Peyer's patch (tissue), 4 donors: Measurements from ENCODE around the gene PDGFD. TPM values are rescaled to one million over a fixed set of nuclear protein-coding genes. Genes with fewer than 3 reads are reported as not detected.

Experiments used
- DNase-seq, 3 donors: peaks; one replicate each; pipeline ENCODE4 v3.0.0-alpha.2; 2017 to 2019
- H3K27ac ChIP-seq, 4 donors: fragments of 200-600 bp; sonication (generic); one replicate each; pipeline ENCODE4 v1.5.1; 2016 to 2019
- H3K27me3 ChIP-seq, 2 donors: fragments of 200-600 bp; sonication (generic); one replicate each; pipeline ENCODE4 v1.5.1; 2019
- H3K36me3 ChIP-seq, 3 donors: fragments of 200-600 bp; sonication (generic); one replicate each; pipeline ENCODE4 v1.5.1; 2016 to 2019
- H3K4me1 ChIP-seq, 4 donors: fragments of 200-600 bp; sonication (generic); one replicate each; pipeline ENCODE4 v1.5.1; 2016 to 2019
- H3K4me3 ChIP-seq, 4 donors: fragments of 200-600 bp; sonication (generic); 1 replicate in 3 of 4; 2 replicates in 1 of 4; pipeline ENCODE4 v1.5.1; 2016 to 2019; ENCODE audit warnings: mild to moderate bottlenecking in 1 of 4
- H3K9me3 ChIP-seq, 4 donors: fragments of 200-600 bp; sonication (generic); one replicate each; pipeline ENCODE4 v1.5.1; 2016 to 2019; ENCODE audit warnings: mild to moderate bottlenecking in 1 of 4
- POLR2A ChIP-seq, 2 donors: fragments of 450-650 bp; IDR thresholded peaks; one replicate each; pipeline ENCODE4 v1.5.1; 2017; ENCODE audit warnings: antibody characterized with exemption in 2 of 2, mild to moderate bottlenecking in 2 of 2, moderate library complexity in 2 of 2
- total RNA-seq, 4 donors: library from RNA; depleted of rRNA; stranded (reverse); fragments of >200 nt; gene quantifications; one replicate each; pipeline ENCODE4 v1.1.0, GENCODE V29; 2016
- TF ChIP-seq, protein P1 (sequence below), 6 experiments: fragments of 450-650 bp in 4 of 6; fragments of 200-600 bp in 2 of 6; sonication (generic) in 1 of 6; IDR thresholded peaks; one replicate each; pipeline ENCODE4 v1.5.1; 2017 to 2019; ENCODE audit warnings: antibody characterized with exemption in 6 of 6, mild to moderate bottlenecking in 3 of 6, moderate library complexity in 1 of 6

The PDGFD gene
- total RNA-seq, 4 donors from 2014 or later = 0.83 to 1.9 (median 1.7) TPM

DNA sequence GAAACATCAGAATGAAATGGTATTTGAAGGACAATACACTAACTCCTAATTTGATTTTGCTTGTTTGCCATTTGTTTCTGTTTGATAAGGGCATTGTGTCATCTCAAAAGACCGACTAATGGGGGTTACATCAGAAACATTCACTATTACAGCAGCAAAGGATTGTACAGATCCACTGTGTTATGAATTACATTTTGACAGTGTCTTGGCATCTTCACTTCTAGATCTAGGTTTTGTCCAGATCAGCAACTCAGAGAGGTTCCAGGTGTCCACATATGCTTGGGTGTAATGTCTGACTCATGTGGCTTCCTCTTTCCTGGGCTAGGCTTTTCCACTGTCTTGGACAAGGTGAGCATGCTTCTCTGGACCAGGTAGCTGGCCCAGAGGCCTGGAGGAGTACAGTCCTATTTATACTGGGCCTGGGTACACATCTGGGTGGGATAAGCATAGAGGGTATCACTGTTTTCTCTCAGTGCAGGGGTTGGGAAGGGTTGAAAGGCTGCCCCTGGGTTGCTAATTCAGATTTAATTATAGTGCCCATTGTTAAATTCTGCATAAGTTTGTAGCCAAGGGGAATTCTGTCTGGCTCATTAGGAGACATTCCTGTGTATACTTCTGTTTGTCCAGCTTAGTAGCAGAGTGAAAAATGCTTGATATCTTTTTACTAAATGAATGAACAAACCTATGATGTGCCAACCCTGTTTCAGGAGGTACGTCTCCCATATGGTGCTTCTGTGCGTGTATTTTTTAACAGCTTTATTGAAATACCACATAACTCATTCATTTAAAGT lies 103.7 kb downstream of the PDGFD start:
- Histone ChIP-seq H3K4me1 (no peaks in the 10 kb centered on the region), H3K9me3 (no peaks in the 10 kb centered on the region), H3K36me3 (no peaks in the 10 kb centered on the region), H3K27ac (no peak overlapping the region), H3K27me3 (no peaks in the 10 kb centered on the region), H3K4me3 (no peak overlapping the region)
- TF ChIP-seq POLR2A (IDR thresholded peaks at IDR 0.05) = no peak
- TF ChIP-seq, protein P1, sequence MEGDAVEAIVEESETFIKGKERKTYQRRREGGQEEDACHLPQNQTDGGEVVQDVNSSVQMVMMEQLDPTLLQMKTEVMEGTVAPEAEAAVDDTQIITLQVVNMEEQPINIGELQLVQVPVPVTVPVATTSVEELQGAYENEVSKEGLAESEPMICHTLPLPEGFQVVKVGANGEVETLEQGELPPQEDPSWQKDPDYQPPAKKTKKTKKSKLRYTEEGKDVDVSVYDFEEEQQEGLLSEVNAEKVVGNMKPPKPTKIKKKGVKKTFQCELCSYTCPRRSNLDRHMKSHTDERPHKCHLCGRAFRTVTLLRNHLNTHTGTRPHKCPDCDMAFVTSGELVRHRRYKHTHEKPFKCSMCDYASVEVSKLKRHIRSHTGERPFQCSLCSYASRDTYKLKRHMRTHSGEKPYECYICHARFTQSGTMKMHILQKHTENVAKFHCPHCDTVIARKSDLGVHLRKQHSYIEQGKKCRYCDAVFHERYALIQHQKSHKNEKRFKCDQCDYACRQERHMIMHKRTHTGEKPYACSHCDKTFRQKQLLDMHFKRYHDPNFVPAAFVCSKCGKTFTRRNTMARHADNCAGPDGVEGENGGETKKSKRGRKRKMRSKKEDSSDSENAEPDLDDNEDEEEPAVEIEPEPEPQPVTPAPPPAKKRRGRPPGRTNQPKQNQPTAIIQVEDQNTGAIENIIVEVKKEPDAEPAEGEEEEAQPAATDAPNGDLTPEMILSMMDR (IDR thresholded peaks at IDR 0.05) = no peak
- DNase-seq = no peak

DNA sequence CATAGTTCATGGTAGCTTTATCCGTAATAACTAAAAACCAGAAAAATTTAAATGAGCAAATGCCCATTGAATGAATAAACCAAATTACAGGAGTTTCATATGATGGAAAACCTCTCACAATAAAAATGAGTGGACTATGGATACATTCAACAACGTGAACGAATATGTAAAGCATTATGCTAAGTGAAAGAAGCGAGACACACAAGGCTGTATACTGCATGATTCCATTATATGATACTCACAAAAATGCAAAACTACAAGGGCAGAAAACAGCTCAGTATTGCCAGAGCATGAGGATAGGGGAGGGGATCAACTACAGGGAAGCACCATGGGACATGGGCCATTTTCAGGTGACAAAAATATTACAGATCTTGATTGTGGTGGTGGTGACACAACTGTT lies 105.3 kb downstream of the PDGFD start:
- Histone ChIP-seq H3K27ac (no peak overlapping the region), H3K4me1 (no peaks in the 10 kb centered on the region), H3K36me3 (no peaks in the 10 kb centered on the region), H3K27me3 (no peaks in the 10 kb centered on the region), H3K9me3 (no peaks in the 10 kb centered on the region), H3K4me3 (no peak overlapping the region)
- DNase-seq = no peak
- TF ChIP-seq POLR2A (IDR thresholded peaks at IDR 0.05) = no peak
- TF ChIP-seq, protein P1 (IDR thresholded peaks at IDR 0.05) = no peak

DNA sequence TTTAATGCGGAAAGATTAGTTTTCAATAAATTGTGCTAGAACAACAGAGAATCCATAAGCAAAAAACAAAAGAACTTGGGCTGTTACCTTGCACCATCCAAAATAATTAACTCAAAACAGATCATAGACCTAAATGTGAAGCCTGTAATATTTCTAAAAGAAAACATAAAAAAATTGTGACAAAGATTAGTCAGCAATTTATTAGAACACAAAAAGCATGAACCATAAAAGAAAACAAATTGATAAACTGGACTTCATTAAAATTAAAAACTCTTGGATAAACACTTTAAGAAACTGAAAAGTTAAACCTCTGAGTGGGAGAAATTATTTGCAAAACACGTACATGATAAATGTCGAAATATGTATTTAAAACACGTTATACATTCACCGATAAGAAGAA lies 106.0 kb downstream of the PDGFD start:
- H3K27ac ChIP-seq = no peak overlapping the region
- no peaks in the 10 kb centered on the region for H3K9me3 ChIP-seq
- H3K4me3 ChIP-seq = no peak overlapping the region
- no peaks in the 10 kb centered on the region for H3K36me3 ChIP-seq
- no peak for TF ChIP-seq POLR2A (IDR thresholded peaks at IDR 0.05)
- TF ChIP-seq, protein P1 (IDR thresholded peaks at IDR 0.05) = no peak
- no peaks in the 10 kb centered on the region for H3K4me1 ChIP-seq
- DNase-seq = no peak
- H3K27me3 ChIP-seq = no peaks in the 10 kb centered on the region

DNA sequence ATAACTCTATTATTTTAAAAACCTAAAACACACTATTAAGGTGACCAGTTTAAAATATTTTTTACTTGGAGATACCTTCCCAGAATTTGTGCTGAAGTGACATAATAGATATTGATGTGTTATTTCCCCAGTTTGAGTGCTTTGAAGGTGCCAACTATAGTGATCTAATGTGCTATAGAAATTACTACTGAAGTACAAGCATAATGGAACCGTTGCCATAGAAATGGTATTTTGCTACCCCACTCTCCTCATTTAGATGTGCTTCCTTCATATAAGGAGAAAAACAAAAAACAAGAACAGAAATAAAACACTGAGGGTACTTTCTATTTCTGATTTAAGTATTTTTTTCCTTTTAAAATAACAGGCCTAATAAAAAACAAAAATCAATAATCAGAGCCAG lies 108.4 kb downstream of the PDGFD start:
- no peak for TF ChIP-seq POLR2A (IDR thresholded peaks at IDR 0.05)
- TF ChIP-seq, protein P1 (IDR thresholded peaks at IDR 0.05) = no peak
- no peak overlapping the region for H3K4me3 ChIP-seq
- H3K27me3 ChIP-seq = no peaks in the 10 kb centered on the region
- DNase-seq = no peak
- no peaks in the 10 kb centered on the region for H3K4me1 ChIP-seq
- H3K27ac ChIP-seq = no peak overlapping the region
- H3K36me3 ChIP-seq = no peaks in the 10 kb centered on the region
- no peaks in the 10 kb centered on the region for H3K9me3 ChIP-seq

DNA sequence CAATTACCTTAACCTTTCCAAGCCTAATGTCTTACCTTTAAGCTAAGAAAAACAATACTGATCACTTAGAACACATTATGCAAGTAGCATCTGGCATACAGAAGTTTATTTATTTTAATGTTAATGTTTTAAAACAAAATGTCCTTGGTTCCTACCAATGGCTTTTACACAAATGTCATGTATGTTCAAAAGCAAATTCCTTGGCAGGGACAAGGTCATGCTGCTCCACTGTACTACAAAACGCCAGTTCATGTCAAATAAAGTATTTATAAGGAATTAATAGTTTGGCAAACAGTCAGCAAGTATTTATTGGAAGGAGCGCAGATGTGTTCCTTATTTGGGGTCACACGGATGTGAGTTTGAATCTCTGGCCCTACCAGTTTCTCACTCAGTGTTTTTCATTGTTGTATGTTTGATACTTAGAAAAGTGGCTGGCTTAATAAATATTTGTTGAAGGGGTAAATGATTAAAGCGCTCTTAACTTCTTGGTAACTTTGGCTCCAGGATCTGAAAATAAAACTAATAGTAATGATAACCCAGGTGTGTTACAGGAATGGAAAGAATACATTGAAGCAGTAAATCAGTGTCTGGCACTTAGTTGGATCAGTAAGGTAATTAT lies 108.9 kb downstream of the PDGFD start:
- no peaks in the 10 kb centered on the region for H3K27me3 ChIP-seq
- H3K36me3 ChIP-seq = no peaks in the 10 kb centered on the region
- H3K9me3 ChIP-seq = no peaks in the 10 kb centered on the region
- no peaks in the 10 kb centered on the region for H3K4me1 ChIP-seq
- H3K27ac ChIP-seq = no peak overlapping the region
- DNase-seq = no peak
- no peak for TF ChIP-seq POLR2A (IDR thresholded peaks at IDR 0.05)
- TF ChIP-seq, protein P1 (IDR thresholded peaks at IDR 0.05) = no peak
- no peak overlapping the region for H3K4me3 ChIP-seq
